H9 (cell line): ENCODE data around the gene ZFYVE19. TPM values are rescaled to one million over a fixed set of nuclear protein-coding genes. Genes with fewer than 3 reads are reported as not detected.

ENCODE experiments used
- DNase-seq: peaks from one replicate; pipeline ENCODE4 v3.0.0-alpha.2; 2017
- H2AFZ ChIP-seq: one replicate; pipeline ENCODE4 v1.6.1; 2013; ENCODE audit warnings: mild to moderate bottlenecking, low read length, control low read depth, moderate library complexity
- H2AK5ac ChIP-seq: 2 replicates; pipeline ENCODE4 v1.6.1; 2013; ENCODE audit warnings: low read length, control low read depth, mixed read lengths; ENCODE audit not compliant: insufficient read length
- H2BK120ac ChIP-seq: one replicate; pipeline ENCODE4 v1.6.1; 2013; ENCODE audit warnings: low read depth, mild to moderate bottlenecking, low read length, control low read depth, inconsistent platforms; ENCODE audit not compliant: poor library complexity, severe bottlenecking
- H2BK12ac ChIP-seq: 2 replicates; pipeline ENCODE4 v1.6.1; 2013; ENCODE audit warnings: low read length, control low read depth, mixed read lengths, low read depth; ENCODE audit not compliant: insufficient read length
- H2BK15ac ChIP-seq: 2 replicates; pipeline ENCODE4 v1.6.1; 2013; ENCODE audit warnings: low read depth, low read length, control low read depth
- H2BK20ac ChIP-seq: one replicate; pipeline ENCODE4 v1.6.1; 2013; ENCODE audit warnings: low read depth, mild to moderate bottlenecking, low read length, control low read depth, inconsistent platforms; ENCODE audit not compliant: poor library complexity, severe bottlenecking
- H2BK5ac ChIP-seq: 2 replicates; pipeline ENCODE4 v1.6.1; 2013; ENCODE audit warnings: low read length, control low read depth, mixed read lengths; ENCODE audit not compliant: insufficient read length
- H3K14ac ChIP-seq: 2 replicates; pipeline ENCODE4 v1.6.1; 2013; ENCODE audit warnings: low read length, control low read depth; ENCODE audit not compliant: insufficient read depth
- H3K18ac ChIP-seq: 2 replicates; pipeline ENCODE4 v1.6.1; 2013; ENCODE audit warnings: low read depth, mild to moderate bottlenecking, mixed read lengths, low read length, control low read depth; ENCODE audit not compliant: insufficient read length
- H3K23ac ChIP-seq: 2 replicates; pipeline ENCODE4 v1.6.1; 2013; ENCODE audit warnings: low read length, control low read depth, mixed read lengths, low read depth; ENCODE audit not compliant: insufficient read length
- H3K23me2 ChIP-seq: 2 replicates; pipeline ENCODE4 v1.6.1; 2013; ENCODE audit warnings: low read depth, mild to moderate bottlenecking, mixed read lengths, low read length, control low read depth; ENCODE audit not compliant: insufficient read length, poor library complexity, severe bottlenecking
- H3K27ac ChIP-seq: 2 replicates; pipeline ENCODE4 v1.5.1; 2013; ENCODE audit warnings: low read length, control low read depth, mixed read lengths, low read depth; ENCODE audit not compliant: insufficient read length
- H3K27me3 ChIP-seq: 2 replicates; pipeline ENCODE4 v1.6.1; 2013; ENCODE audit warnings: low read length, control low read depth, inconsistent platforms; ENCODE audit not compliant: insufficient read depth
- H3K4ac ChIP-seq: 2 replicates; pipeline ENCODE4 v1.6.1; 2013; ENCODE audit warnings: low read depth, mild to moderate bottlenecking, control low read depth, inconsistent platforms, low read length, moderate library complexity
- H3K4me1 ChIP-seq: 2 replicates; pipeline ENCODE4 v1.6.1; 2013; ENCODE audit warnings: low read length, control low read depth, inconsistent platforms; ENCODE audit not compliant: insufficient read depth
- H3K4me2 ChIP-seq: 2 replicates; pipeline ENCODE4 v1.6.1; 2013; ENCODE audit warnings: low read length, control low read depth, mixed read lengths; ENCODE audit not compliant: insufficient read length, insufficient read depth
- H3K56ac ChIP-seq: 2 replicates; pipeline ENCODE4 v1.6.1; 2013; ENCODE audit warnings: low read depth, mild to moderate bottlenecking, mixed read lengths, low read length, control low read depth; ENCODE audit not compliant: insufficient read length
- H3K79me1 ChIP-seq: 2 replicates; pipeline ENCODE4 v1.6.1; 2013; ENCODE audit warnings: low read depth, mild to moderate bottlenecking, moderate library complexity, low read length, control low read depth, inconsistent platforms; ENCODE audit not compliant: insufficient read depth, poor library complexity, severe bottlenecking
- H3K79me2 ChIP-seq: 2 replicates; pipeline ENCODE4 v1.6.1; 2013; ENCODE audit warnings: low read length, control low read depth, inconsistent platforms; ENCODE audit not compliant: insufficient read depth
- H3K9ac ChIP-seq: 2 replicates; pipeline ENCODE4 v1.6.1; 2013; ENCODE audit warnings: low read length, control low read depth, mixed read lengths; ENCODE audit not compliant: insufficient read length; ENCODE audit errors: extremely low read depth
- H3K9me3 ChIP-seq: one replicate; pipeline ENCODE4 v1.6.1; 2013; ENCODE audit warnings: low read depth, low read length, inconsistent platforms; ENCODE audit not compliant: control insufficient read depth
- H3T11ph ChIP-seq: one replicate; pipeline ENCODE4 v1.6.1; 2013; ENCODE audit warnings: mild to moderate bottlenecking, low read length, control low read depth, inconsistent platforms
- H4K20me1 ChIP-seq: one replicate; pipeline ENCODE4 v1.6.1; 2013; ENCODE audit not compliant: control insufficient read depth, insufficient read length, insufficient read depth
- H4K5ac ChIP-seq: 2 replicates; pipeline ENCODE4 v1.6.1; 2013; ENCODE audit warnings: low read depth, mild to moderate bottlenecking, mixed read lengths, low read length, control low read depth; ENCODE audit not compliant: insufficient read length
- H4K8ac ChIP-seq: replicated peaks from 2 replicates; pipeline ENCODE4 v1.6.1; 2013; ENCODE audit warnings: low read length, control low read depth, mixed read lengths, low read depth; ENCODE audit not compliant: insufficient read length
- H4K91ac ChIP-seq: 2 replicates; pipeline ENCODE4 v1.6.1; 2013; ENCODE audit warnings: low read depth, mild to moderate bottlenecking, moderate library complexity, mixed read lengths, low read length, control low read depth; ENCODE audit not compliant: insufficient read length
- H3K27ac Mint-ChIP-seq, 3 experiments: 2 replicates in 2 of 3; 3 replicates in 1 of 3; pipeline ENCODE4 v1.8.0; 2020 to 2021; ENCODE audit warnings: mixed read lengths in 3 of 3, mild to moderate bottlenecking in 1 of 3, moderate library complexity in 1 of 3
- H3K27me3 Mint-ChIP-seq: 2 replicates; pipeline ENCODE4 v1.8.0; 2021; ENCODE audit warnings: low read depth, mild to moderate bottlenecking, moderate library complexity, mixed read lengths
- H3K36me3 Mint-ChIP-seq, 3 experiments: 2 replicates in 2 of 3; 3 replicates in 1 of 3; pipeline ENCODE4 v1.8.0; 2020 to 2021; ENCODE audit warnings: low read depth in 3 of 3, mixed read lengths in 3 of 3; ENCODE audit not compliant: insufficient read depth in 1 of 3
- H3K4me1 Mint-ChIP-seq, 2 experiments: 2 replicates each; pipeline ENCODE4 v1.8.0; 2020; ENCODE audit warnings: mixed read lengths in 2 of 2
- H3K4me3 Mint-ChIP-seq, 2 experiments: 2 replicates in 1 of 2; 3 replicates in 1 of 2; pipeline ENCODE4 v1.8.0; 2020 to 2021; ENCODE audit warnings: mild to moderate bottlenecking in 2 of 2, mixed read lengths in 2 of 2, moderate library complexity in 1 of 2
- H3K9me3 Mint-ChIP-seq, 2 experiments: 2 replicates in 1 of 2; 3 replicates in 1 of 2; pipeline ENCODE4 v1.8.0; 2020; ENCODE audit warnings: mild to moderate bottlenecking in 2 of 2, mixed read lengths in 2 of 2, moderate library complexity in 1 of 2
- WGBS: extraction: QIAGEN DNeasy Blood & Tissue Kit; methylation state at CpG from one replicate; pipeline ENCODE4 v1.1.7; 2013; ENCODE audit warnings: missing lambda C conversion rate, low lambda C conversion rate, mixed read lengths; ENCODE audit not compliant: insufficient read length; ENCODE audit errors: extremely low coverage; 5-methylcytosine and 5-hydroxymethylcytosine counted together
- total RNA-seq: library from RNA; stranded (reverse); gene quantifications from 2 replicates; pipeline ENCODE4 v1.2.1, GENCODE V29; 2021
- TF ChIP-seq, protein P1 (sequence below): fragments of 200-600 bp; sonication (generic); conservative IDR thresholded peaks from 3 replicates; pipeline ENCODE4 v1.8.0; 2021; ENCODE audit warnings: antibody characterized with exemption, mild to moderate bottlenecking

ZFYVE19 gene
- total RNA-seq, 1 experiment from 2014 or later: 11.3 TPM

DNA sequence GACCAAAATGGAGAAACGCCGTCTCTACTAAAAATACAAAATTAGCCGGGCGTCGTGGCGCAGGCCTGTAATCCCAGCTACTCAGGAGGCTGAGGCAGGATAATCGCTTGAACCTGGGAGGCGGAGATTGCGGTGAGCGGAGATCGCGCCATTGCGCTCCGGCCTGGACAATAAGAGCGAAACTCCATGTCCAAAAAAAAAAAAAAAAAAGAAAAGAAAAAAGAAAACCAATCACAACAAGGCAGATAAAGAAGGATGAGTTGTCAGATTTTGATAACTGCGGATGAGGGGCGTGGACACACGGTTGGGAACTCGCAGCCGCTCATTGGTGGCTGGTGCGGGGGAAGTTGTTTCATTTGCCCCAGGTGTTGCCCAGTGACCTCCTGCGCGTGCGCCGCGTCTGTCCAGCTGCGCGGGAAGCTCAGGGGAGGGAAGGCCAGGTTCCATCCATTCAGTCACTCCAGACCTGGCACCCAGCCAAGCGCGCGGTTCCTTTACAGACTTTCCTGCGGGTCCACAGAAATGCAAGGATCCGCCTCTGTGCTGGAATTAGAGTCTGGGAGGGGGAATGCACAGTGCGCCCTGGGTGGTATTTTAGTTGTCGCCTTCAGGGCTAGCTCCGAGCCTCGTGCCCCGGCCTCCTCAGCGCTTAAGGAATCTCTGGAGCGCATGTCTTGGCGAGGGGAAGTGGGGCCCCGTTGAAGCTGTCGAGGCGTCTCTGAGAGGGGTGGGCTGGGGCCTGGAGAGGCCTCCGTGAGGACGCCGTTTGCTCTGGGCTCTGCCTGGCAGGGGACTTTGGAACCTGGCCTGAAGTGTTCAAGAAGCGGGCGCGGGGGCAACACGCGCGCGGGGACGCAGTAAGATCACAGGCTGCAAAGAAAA, 43.7 kb upstream of the ZFYVE19 start:
- peak overlapping the region; percentile 50 for H3K4me2 ChIP-seq
- Mint-ChIP-seq H3K9me3 (no peaks in the 10 kb centered on the region), H3K36me3 (peaks cover 0 to 3% (median 0%) of the 10 kb centered on the region in 3 experiments; a peak in 4 of 7 replicates), H3K4me1 (peaks cover 29 to 31% of the 10 kb centered on the region in 2 experiments), H3K4me3 (peak overlapping the region; percentile 76 to 85), H3K27ac (no peak overlapping the region), H3K27me3 (peaks cover 9% of the 10 kb centered on the region; the same call in 1 of the 2 replicates)
- no peak overlapping the region for H2BK20ac ChIP-seq
- no peak overlapping the region for H3K23ac ChIP-seq
- no CpG with 5 or more reads among the region's 55 CpGs for WGBS
- no peaks in the 10 kb centered on the region for H3K9me3 ChIP-seq
- H3K18ac ChIP-seq: peak overlapping the region; percentile 51
- TF ChIP-seq, protein P1, sequence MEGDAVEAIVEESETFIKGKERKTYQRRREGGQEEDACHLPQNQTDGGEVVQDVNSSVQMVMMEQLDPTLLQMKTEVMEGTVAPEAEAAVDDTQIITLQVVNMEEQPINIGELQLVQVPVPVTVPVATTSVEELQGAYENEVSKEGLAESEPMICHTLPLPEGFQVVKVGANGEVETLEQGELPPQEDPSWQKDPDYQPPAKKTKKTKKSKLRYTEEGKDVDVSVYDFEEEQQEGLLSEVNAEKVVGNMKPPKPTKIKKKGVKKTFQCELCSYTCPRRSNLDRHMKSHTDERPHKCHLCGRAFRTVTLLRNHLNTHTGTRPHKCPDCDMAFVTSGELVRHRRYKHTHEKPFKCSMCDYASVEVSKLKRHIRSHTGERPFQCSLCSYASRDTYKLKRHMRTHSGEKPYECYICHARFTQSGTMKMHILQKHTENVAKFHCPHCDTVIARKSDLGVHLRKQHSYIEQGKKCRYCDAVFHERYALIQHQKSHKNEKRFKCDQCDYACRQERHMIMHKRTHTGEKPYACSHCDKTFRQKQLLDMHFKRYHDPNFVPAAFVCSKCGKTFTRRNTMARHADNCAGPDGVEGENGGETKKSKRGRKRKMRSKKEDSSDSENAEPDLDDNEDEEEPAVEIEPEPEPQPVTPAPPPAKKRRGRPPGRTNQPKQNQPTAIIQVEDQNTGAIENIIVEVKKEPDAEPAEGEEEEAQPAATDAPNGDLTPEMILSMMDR: no peak
- no peaks in the 10 kb centered on the region for H3K27me3 ChIP-seq
- peak overlapping the region; percentile 61; the same call in 1 of the 2 replicates for H3K14ac ChIP-seq
- no peak overlapping the region for H3K9ac ChIP-seq
- no peaks in the 10 kb centered on the region for H3K23me2 ChIP-seq
- H2BK12ac ChIP-seq: no peak overlapping the region
- H3K79me2 ChIP-seq: no peaks in the 10 kb centered on the region
- no peak overlapping the region for H2BK15ac ChIP-seq
- no peaks in the 10 kb centered on the region for H4K20me1 ChIP-seq
- peaks cover 4% of the 10 kb centered on the region; the same call in 1 of the 2 replicates for H3K4me1 ChIP-seq
- H4K8ac ChIP-seq: no peak overlapping the region
- H2AFZ ChIP-seq: no peak overlapping the region
- H2BK5ac ChIP-seq: no peak overlapping the region
- H4K5ac ChIP-seq: no peak overlapping the region
- DNase-seq: peak; percentile 64
- H3K56ac ChIP-seq: no peak overlapping the region
- no peak overlapping the region for H3K27ac ChIP-seq
- no peaks in the 10 kb centered on the region for H3K79me1 ChIP-seq
- H3K4ac ChIP-seq: no peak overlapping the region
- no peak overlapping the region for H3T11ph ChIP-seq
- no peak overlapping the region for H2BK120ac ChIP-seq
- H4K91ac ChIP-seq: no peak overlapping the region
- no peak overlapping the region for H2AK5ac ChIP-seq
